ENCODE results near the gene SS18L1.

SS18L1 gene

GRCh38 chr20:62132421-62132820 is 11.1 kb upstream of the SS18L1 start:
- Histone ChIP-seq H3K9me3 (ENCODE audit: insufficient read depth, low read depth, low read length) (no peaks in the 10 kb centered on the region), H3K36me3 (ENCODE audit: insufficient read depth, low read length) (peaks cover 100% of the 10 kb centered on the region), H3K27me3 (ENCODE audit: insufficient read depth, low read length) (no peaks in the 10 kb centered on the region), H3K4me3 (ENCODE audit: low read length) (no peak overlapping the region), H3K9ac (ENCODE audit: low read depth, low read length) (no peak overlapping the region), H3K27ac (ENCODE audit: low read depth, low read length) (no peak overlapping the region), H3K4me1 (ENCODE audit: insufficient read depth, low read length) (no peaks in the 10 kb centered on the region)
- WGBS: 96% methylated on average over 7 of the region's 7 CpGs

DNA sequence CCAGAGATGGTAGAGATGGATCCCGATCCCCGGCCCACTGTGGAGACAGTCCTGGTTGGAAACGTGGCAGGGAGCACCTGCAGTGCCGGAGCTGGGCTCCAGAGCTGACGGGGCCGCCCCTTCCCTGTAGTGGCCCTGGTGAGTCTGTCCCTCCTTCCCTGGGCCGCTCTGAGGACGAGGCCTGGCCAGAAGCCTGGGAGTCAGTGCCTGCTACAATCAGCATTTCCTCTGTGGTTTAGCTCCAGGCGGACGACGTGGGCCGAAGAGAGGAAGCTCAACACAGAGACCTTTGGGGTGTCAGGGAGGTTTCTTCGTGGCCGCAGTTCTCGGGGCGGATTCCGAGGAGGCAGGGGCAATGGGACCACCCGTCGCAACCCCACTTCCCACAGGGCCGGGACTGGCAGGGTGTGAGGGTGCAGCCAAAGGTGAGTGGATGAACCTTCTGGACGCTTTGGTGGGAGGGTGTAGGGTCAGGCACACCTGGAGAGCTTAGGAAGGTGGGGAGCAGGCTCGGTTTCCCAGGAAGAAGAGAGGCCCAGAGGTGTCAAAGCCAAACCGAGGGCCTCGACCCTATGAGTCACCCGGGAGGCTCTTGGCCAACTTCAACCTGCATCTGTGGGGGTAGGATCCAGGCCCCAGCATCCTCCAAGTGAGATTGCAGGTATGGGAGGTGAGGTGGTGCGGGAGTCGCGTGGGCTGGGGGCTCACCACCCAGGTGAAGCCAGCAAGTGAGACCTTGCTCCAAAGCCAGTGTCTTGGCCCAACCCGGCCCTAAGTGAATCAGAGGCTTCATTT is 10.3 kb upstream of the SS18L1 start:
- Histone ChIP-seq H3K4me3 (ENCODE audit: low read length) (no peak overlapping the region), H3K9me3 (ENCODE audit: insufficient read depth, low read depth, low read length) (no peaks in the 10 kb centered on the region), H3K9ac (ENCODE audit: low read depth, low read length) (no peak overlapping the region; the same call in 1 of the 2 replicates), H3K36me3 (ENCODE audit: insufficient read depth, low read length) (peaks cover 100% of the 10 kb centered on the region), H3K27ac (ENCODE audit: low read depth, low read length) (no peak overlapping the region; the same call in 1 of the 2 replicates), H3K27me3 (ENCODE audit: insufficient read depth, low read length) (no peaks in the 10 kb centered on the region), H3K4me1 (ENCODE audit: insufficient read depth, low read length) (no peaks in the 10 kb centered on the region)
- WGBS: 93% methylated on average over 29 of the region's 29 CpGs

GRCh38 chr20:62133864-62134263 is 9.7 kb upstream of the SS18L1 start:
- no peak overlapping the region for H3K4me3 ChIP-seq (ENCODE audit: low read length)
- WGBS: 92% methylated on average over 12 of the region's 12 CpGs
- H3K27me3 ChIP-seq (ENCODE audit: insufficient read depth, low read length): no peaks in the 10 kb centered on the region
- H3K4me1 ChIP-seq (ENCODE audit: insufficient read depth, low read length): no peaks in the 10 kb centered on the region
- no peak overlapping the region for H3K9ac ChIP-seq (ENCODE audit: low read depth, low read length)
- no peaks in the 10 kb centered on the region for H3K9me3 ChIP-seq (ENCODE audit: insufficient read depth, low read depth, low read length)
- H3K36me3 ChIP-seq (ENCODE audit: insufficient read depth, low read length): peaks cover 100% of the 10 kb centered on the region
- H3K27ac ChIP-seq (ENCODE audit: low read depth, low read length): no peak overlapping the region; the same call in 1 of the 2 replicates

DNA sequence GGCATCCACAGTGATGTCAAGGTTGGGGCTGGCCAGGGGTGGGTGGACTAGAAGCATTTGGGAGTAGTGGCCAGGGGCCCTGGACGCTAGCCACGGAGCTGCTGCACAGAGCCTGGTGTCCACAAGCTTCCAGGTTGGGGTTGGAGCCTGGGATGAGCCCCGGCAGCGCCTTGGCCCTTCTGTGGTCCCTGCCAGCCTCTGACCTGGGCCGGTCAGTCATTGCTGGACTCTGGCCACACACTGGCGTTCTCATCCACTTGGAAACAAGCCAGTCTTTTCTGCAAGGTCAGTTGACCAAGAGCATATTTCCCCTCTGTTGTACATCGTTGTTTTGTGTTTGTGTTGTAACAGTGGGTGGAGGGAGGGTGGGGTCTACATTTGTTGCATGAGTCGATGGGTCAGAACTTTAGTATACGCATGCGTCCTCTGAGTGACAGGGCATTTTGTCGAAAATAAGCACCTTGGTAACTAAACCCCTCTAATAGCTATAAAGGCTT is 8.8 kb upstream of the SS18L1 start:
- Histone ChIP-seq H3K4me3 (ENCODE audit: low read length) (no peak overlapping the region), H3K9me3 (ENCODE audit: insufficient read depth, low read depth, low read length) (no peaks in the 10 kb centered on the region), H3K4me1 (ENCODE audit: insufficient read depth, low read length) (no peaks in the 10 kb centered on the region), H3K27me3 (ENCODE audit: insufficient read depth, low read length) (no peaks in the 10 kb centered on the region), H3K36me3 (ENCODE audit: insufficient read depth, low read length) (peaks cover 100% of the 10 kb centered on the region), H3K27ac (ENCODE audit: low read depth, low read length) (no peak overlapping the region), H3K9ac (ENCODE audit: low read depth, low read length) (no peak overlapping the region)
- WGBS: 96% methylated on average over 11 of the region's 11 CpGs

- Histone ChIP-seq H3K4me1 (ENCODE audit: insufficient read depth, low read length) (no peaks in the 10 kb centered on the region), H3K27me3 (ENCODE audit: insufficient read depth, low read length) (no peaks in the 10 kb centered on the region), H3K36me3 (ENCODE audit: insufficient read depth, low read length) (peaks cover 100% of the 10 kb centered on the region), H3K9me3 (ENCODE audit: insufficient read depth, low read depth, low read length) (no peaks in the 10 kb centered on the region), H3K4me3 (ENCODE audit: low read length) (no peak overlapping the region), H3K9ac (ENCODE audit: low read depth, low read length) (no peak overlapping the region), H3K27ac (ENCODE audit: low read depth, low read length) (0 out of 2 replicates have a peak overlapping the region, but pooled peaks have one; percentile 18)
- WGBS: 94% methylated on average over 8 of the region's 8 CpGs
Measured at GRCh38 chr20:62135573-62136266, 7.8 kb upstream of the SS18L1 start.

DNA sequence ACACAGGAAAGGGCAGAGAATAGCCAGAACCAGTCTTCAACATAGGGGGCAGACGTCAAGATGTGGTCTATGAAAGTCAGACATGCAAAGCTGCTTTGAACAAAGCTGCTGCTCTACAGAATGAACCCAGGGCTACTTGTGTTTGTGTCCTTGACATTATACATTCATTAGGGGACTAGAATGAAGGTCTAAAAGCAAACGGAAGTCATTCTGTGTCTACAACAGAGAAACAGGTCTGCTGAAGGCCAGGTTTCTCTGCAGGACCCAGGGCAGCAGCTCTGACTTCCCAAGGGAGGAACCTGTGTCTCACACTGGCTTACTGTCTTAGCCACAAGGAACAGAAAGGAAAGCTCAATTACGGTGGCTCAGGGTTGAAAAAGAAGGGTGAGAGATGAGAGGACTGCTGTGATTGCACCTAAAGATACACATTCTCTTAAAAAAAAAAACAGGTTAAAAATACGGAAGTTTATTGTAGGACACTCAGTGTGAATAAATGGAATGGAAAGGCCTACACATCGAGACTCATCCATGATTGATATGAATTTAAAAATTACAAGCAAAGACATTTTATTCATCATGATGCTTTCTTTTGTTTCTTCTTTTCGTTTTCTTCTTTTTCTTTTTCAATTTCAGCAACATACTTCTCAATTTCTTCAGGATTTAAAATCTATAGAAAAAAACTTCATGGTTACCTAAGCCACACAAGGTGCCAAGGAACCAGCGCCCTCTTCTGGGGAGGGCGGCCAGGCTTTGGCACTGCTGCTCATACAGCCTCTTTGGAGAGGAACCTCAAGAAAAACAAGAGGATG is 7.1 kb upstream of the SS18L1 start:
- Histone ChIP-seq H3K27ac (ENCODE audit: low read depth, low read length) (0 out of 2 replicates have a peak overlapping the region, but pooled peaks have one; percentile 18), H3K4me1 (ENCODE audit: insufficient read depth, low read length) (0 out of 2 replicates have a peak, but pooled peaks cover 1% of the 10 kb centered on the region), H3K4me3 (ENCODE audit: low read length) (no peak overlapping the region), H3K9ac (ENCODE audit: low read depth, low read length) (no peak overlapping the region), H3K9me3 (ENCODE audit: insufficient read depth, low read depth, low read length) (no peaks in the 10 kb centered on the region), H3K36me3 (ENCODE audit: insufficient read depth, low read length) (peaks cover 100% of the 10 kb centered on the region), H3K27me3 (ENCODE audit: insufficient read depth, low read length) (no peaks in the 10 kb centered on the region)
- WGBS: 70% methylated on average over 6 of the region's 8 CpGs

DNA sequence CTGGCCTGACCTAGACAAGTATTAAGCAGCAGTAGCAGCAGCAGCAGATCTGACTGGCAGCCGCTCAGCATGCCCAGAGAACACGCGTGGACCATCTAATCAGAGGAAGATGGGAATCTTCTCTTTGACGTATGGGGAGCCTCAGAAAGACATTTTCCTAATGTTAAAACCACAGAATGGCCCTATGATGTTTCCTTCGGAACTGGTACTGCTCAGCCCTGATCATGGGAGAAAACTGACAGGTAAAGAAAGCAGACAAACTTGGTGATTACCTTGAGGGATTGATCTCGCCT is 6.5 kb upstream of the SS18L1 start:
- Histone ChIP-seq H3K9ac (ENCODE audit: low read depth, low read length) (no peak overlapping the region), H3K4me1 (ENCODE audit: insufficient read depth, low read length) (0 out of 2 replicates have a peak, but pooled peaks cover 3% of the 10 kb centered on the region), H3K4me3 (ENCODE audit: low read length) (no peak overlapping the region), H3K27ac (ENCODE audit: low read depth, low read length) (no peak overlapping the region), H3K27me3 (ENCODE audit: insufficient read depth, low read length) (no peaks in the 10 kb centered on the region), H3K36me3 (ENCODE audit: insufficient read depth, low read length) (peaks cover 96% of the 10 kb centered on the region), H3K9me3 (ENCODE audit: insufficient read depth, low read depth, low read length) (no peaks in the 10 kb centered on the region)
- WGBS: 91% methylated on average over 6 of the region's 6 CpGs

GRCh38 chr20:62137478-62138203 is 5.9 kb upstream of the SS18L1 start:
- no peak overlapping the region for H3K9ac ChIP-seq (ENCODE audit: low read depth, low read length)
- peaks cover 90% of the 10 kb centered on the region for H3K36me3 ChIP-seq (ENCODE audit: insufficient read depth, low read length)
- H3K4me1 ChIP-seq (ENCODE audit: insufficient read depth, low read length): 0 out of 2 replicates have a peak, but pooled peaks cover 3% of the 10 kb centered on the region
- H3K9me3 ChIP-seq (ENCODE audit: insufficient read depth, low read depth, low read length): no peaks in the 10 kb centered on the region
- 96% methylated on average over 8 of the region's 8 CpGs for WGBS
- H3K27me3 ChIP-seq (ENCODE audit: insufficient read depth, low read length): no peaks in the 10 kb centered on the region
- H3K4me3 ChIP-seq (ENCODE audit: low read length): no peak overlapping the region
- H3K27ac ChIP-seq (ENCODE audit: low read depth, low read length): no peak overlapping the region

DNA sequence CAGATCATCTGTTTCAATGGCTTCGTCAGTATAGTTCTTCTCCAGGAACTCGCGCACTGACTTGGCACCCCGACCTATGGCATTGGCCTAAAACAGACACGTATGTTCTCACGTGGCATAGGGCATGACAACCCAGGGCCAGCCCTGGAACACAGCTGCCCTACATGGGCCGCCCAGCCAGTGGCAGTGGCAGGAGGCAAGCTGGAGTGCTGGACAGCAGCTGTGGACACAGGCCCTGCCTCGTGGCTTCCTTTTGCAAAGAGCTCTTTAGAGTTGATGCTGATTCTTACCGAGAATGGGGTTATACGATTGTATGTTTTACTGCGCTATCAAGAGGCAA is 5.4 kb upstream of the SS18L1 start:
- WGBS: 91% methylated on average over 11 of the region's 11 CpGs
- H3K27ac ChIP-seq (ENCODE audit: low read depth, low read length): no peak overlapping the region
- no peaks in the 10 kb centered on the region for H3K9me3 ChIP-seq (ENCODE audit: insufficient read depth, low read depth, low read length)
- no peaks in the 10 kb centered on the region for H3K27me3 ChIP-seq (ENCODE audit: insufficient read depth, low read length)
- H3K9ac ChIP-seq (ENCODE audit: low read depth, low read length): no peak overlapping the region
- peaks cover 84% of the 10 kb centered on the region for H3K36me3 ChIP-seq (ENCODE audit: insufficient read depth, low read length)
- 0 out of 2 replicates have a peak, but pooled peaks cover 3% of the 10 kb centered on the region for H3K4me1 ChIP-seq (ENCODE audit: insufficient read depth, low read length)
- H3K4me3 ChIP-seq (ENCODE audit: low read length): no peak overlapping the region

DNA sequence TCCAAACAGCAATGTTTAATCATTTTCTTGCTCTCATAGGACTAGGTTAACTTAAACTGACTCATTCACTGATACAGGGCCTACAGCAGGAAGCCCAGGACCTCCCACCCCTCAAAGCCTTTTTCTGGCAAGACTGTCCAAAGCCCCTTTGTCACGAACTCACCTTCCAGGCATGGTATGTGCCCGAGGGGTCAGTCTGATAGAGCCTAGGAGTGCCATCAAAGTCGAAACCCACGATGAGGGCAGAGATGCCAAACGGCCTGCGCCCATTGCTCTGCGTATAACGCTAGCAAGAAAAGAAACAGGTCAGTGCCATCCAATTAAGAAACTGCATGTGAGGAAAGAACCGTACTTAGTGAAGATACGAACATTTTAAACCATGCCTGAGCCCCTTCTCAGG is 4.7 kb upstream of the SS18L1 start:
- Histone ChIP-seq H3K9ac (ENCODE audit: low read depth, low read length) (no peak overlapping the region), H3K27ac (ENCODE audit: low read depth, low read length) (no peak overlapping the region), H3K27me3 (ENCODE audit: insufficient read depth, low read length) (no peaks in the 10 kb centered on the region), H3K36me3 (ENCODE audit: insufficient read depth, low read length) (peaks cover 77% of the 10 kb centered on the region), H3K4me3 (ENCODE audit: low read length) (no peak overlapping the region), H3K4me1 (ENCODE audit: insufficient read depth, low read length) (0 out of 2 replicates have a peak, but pooled peaks cover 3% of the 10 kb centered on the region), H3K9me3 (ENCODE audit: insufficient read depth, low read depth, low read length) (no peaks in the 10 kb centered on the region)
- 94% methylated on average over 10 of the region's 10 CpGs for WGBS
